Effector CD4-positive, alpha-beta T cell (primary cell): ENCODE results near the gene PLEKHM3.
"Not testable (repeated sequence)": the region's sequence is repeated elsewhere in the genome, so short reads cannot be mapped to it uniquely, and the experiment has no call there.

Source experiments
- DNase-seq: peaks from one replicate; pipeline ENCODE4 v3.0.0-alpha.2; 2020

PLEKHM3 gene

DNA sequence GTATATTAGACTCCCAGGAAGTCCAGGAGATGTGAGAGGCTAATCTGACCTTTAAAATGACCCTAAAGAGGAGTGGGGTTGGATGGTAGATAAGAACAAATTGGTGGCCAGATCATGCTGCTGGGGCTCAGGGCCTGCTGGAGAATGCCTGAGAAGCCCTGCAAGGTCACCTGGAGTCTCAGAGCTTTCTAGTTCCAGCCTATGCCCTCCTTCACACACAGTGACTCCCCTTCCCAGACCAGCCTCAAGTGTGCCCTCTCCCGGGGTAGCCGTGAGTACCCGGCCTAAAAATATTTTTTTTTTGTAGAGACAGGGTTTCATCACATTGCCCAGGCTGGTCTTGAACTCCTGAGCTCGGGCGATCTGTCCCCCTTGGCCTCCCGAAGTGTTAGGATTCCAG is 211.4 kb downstream of the PLEKHM3 start:
- no peak for DNase-seq

DNA sequence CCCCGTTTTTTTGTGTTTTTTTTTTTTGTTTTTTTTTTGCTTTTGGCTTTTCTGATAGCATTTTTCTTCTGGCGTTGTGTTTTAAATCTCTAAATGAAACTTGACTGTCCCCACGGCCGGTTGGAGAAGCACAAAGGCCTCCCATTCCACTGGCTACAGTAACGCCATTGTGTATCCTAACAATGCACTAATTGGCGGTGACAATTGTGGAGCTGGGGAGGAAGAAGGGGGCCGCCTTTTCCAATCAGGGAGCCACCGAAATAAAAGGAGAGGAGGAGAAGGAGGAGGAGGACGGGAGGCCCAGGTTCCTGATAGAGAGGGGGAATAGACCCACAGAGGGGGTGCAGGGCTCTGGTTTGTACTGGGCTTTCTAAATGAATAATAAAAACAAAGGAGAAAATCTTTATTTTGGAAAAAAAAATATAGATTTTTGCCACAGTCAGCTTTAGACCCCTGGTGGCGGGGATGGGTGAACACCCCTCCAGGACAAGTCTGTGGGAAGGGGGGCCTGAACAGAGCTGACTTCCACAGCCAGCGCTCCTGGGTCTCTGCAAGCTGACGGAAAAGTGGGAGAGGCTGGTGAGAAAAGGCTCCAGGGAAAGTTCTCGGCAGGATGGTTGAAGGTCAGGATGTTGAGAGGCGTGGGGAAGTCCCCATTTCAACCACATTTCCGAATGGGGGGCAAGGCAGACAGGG is 212.0 kb downstream of the PLEKHM3 start:
- DNase-seq = no peak

DNA sequence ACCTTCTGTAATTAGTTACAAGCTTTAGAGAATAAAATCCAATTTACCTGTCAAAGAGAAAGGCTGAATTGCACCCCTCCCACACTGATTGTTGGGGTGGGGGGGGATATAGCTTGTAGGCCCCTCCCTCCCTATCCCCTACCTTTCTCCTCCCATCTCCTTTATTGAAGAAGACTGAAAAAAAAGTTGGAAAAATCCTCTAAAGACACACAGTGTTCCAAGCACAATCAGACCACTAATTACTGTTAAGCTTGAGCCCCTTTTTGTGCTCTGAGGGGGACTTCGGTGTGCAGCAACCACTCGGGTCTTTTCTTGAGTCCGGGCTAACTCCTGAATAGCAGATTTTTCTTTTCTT is 212.6 kb downstream of the PLEKHM3 start:
- no peak for DNase-seq

DNA sequence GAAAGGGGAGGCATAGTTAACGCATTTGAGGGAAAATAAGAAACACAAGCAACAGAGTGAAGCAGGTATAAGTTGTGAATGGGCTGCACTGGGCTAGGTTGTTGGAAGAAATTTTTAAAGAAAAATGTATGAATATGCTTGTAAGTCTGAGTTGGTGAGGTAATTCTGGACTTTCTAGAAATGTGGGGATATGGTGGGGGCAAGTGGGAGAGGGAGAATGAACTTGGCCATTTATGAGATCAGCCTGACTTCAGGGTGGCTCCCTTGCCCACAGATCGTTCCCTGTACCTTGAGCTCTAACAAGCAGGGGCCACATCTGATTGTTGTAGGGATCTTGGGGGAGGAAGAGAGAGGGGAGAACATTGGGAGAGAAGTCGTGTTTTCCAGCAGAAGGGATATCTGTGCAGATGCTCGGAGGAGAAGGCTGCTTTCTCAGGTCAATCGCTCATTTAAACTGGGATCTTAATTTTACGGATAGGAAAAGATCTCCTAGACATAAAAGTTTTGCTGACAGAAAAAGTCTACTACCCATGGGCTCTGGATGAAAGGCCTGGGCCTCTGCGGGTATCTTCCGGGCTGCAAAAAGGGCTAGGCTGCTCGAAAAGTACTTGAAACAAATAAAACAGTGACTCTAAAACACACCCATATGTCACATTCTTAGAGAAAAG is 213.1 kb downstream of the PLEKHM3 start:
- no peak for DNase-seq

DNA sequence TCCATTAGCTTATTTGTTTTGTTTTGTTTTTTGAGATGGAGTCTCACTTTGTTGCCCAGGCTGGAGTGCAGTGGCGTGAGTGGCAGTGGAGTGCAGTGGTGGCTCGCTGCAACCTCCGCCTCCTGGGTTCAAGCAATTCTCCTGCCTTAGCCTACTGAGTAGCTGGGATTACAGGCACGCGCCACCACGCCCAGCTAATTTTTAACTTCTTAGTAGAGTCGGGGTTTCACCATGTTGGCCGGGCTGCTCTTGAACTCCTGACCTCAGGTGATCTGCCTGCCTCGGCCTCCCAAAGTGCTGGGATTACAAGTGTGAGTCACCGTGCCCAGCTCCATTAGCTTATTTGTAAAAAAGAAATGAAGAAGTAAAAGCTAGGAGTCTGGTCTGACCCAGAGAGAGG is 213.7 kb downstream of the PLEKHM3 start:
- DNase-seq = not testable (repeated sequence)

DNA sequence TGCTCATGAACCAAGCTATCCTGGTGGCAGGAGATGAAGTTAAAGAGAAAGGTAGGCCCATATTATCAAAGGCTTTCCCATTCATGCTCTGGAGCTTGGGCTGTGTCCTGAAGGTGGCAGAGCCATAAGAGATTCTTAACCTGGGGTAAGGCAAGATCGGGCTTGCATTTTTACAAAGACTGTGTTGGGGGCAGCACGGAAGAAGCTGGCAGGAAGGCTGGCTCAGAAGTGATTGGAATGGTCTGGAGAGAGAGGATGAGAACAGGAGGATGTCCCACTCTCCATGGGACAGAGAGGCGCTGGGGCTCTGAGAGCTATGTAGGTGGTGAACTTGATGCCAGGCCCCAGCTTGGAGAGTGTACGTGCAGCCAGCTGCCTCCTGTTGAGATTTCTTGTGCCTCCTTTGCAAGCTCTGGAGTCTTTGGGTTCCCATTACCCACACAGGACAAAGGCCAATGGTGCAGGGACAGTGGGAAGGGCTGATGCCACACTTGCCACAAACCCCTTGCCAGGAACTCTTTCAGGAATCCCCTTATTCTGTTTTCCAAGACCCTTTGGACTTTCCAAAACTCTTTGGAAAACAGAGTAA is 215.0 kb downstream of the PLEKHM3 start:
- DNase-seq = no peak

DNA sequence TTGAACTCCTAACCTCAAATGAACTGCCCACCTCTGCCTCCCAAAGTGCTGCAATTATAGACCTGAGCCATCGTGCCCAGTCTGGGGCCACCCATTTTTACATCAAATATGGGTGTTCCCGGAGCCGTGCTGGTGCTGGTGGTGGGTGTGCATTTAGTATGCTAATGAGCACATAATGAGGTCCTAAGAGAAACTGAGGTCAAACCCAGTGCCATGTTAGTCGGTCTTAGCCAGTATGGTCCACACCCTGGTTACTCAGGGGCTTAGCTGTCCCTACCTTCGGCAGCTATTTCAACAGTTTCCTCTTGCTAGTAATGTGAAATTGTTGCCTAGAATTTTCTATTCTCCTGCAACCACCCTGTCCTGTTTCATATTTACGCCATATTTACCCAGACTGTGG is 217.2 kb downstream of the PLEKHM3 start:
- no peak for DNase-seq

DNA sequence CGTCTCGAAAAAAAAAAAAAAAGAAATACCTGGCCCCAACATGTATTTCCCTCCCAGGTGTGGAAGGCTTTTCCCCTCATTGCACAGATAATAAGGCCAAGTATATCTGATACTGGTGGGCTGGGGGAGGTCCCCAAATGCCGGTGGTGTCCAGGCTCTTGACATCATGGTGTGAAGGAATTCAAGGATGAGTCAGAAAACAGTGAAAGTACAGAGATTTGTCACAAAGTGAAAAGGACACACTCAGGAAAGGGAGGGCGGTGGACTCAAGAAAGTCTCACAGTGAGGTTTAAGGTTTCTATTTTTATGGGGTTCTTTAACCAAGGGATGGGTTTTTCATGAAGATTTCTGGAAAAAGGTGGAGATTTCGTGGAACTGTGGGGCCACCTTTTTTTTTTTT is 217.8 kb downstream of the PLEKHM3 start:
- no peak for DNase-seq

DNA sequence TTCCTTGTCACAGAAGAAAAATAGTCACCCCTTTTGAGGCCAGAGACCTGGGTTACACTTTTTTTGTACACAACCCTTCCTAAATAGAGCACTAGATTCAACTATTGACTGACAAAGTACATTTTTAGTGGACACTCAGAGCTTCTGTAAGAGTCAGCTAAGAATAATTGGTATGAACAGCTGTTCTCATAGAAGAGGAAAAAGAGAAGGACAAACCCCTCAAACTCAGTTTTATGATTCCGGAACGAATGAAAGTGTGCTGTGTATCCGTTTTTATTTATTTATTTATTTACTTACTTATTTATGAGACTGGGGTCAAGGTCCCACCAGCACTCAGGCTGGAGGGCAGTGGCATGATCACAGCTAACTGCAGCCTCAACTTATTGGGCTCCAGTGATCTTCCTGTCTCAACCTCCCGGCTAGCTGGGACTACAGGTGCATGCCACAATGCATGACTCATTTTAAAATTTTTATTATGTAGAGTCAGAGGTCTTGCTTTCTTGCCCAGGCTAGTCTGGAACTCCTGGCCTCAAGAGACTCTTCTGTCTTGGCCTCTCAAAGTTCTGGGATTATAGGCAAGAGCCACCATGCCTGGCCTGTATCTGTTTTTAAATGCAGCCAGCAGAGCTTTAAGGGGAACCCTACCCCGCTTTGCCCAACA is 219.6 kb downstream of the PLEKHM3 start:
- no peak for DNase-seq

DNA sequence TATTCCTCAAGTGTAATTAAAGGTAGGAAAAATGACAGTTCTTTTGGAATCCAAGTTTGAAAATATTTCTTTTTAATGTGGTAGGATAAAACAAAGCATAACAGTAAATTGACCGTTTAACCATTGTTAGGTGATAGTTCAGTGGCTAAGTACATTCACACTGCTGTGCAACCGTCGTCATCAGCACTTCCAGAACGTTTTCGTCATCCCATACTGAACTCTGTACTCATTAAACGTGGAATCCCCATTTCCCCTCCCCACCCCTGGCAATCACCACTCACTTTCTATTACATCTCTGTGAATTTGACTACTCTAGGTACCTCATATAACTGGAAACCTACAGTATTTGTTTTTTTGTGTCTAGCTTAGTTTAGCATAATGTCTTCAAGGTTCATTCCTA is 222.7 kb downstream of the PLEKHM3 start:
- no peak for DNase-seq

DNA sequence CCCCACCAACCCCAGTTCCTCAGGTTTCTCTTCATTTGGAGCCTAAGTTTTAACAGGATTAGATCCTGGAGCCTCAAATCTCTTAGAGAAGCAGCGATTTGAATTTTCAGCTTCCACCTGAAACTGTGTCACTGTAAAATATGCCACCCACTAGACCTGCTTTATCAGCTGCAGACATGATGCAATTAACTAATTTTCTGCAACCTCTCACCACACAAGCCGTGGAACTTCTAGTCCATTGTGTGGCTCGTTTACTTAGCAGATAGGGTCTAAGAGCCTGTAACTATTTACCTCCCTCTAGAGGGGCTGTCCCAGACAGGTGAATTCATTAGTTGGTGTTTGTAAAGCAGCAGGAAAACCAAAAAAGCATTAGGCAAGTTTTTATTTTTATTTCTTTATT is 224.1 kb downstream of the PLEKHM3 start:
- no peak for DNase-seq

DNA sequence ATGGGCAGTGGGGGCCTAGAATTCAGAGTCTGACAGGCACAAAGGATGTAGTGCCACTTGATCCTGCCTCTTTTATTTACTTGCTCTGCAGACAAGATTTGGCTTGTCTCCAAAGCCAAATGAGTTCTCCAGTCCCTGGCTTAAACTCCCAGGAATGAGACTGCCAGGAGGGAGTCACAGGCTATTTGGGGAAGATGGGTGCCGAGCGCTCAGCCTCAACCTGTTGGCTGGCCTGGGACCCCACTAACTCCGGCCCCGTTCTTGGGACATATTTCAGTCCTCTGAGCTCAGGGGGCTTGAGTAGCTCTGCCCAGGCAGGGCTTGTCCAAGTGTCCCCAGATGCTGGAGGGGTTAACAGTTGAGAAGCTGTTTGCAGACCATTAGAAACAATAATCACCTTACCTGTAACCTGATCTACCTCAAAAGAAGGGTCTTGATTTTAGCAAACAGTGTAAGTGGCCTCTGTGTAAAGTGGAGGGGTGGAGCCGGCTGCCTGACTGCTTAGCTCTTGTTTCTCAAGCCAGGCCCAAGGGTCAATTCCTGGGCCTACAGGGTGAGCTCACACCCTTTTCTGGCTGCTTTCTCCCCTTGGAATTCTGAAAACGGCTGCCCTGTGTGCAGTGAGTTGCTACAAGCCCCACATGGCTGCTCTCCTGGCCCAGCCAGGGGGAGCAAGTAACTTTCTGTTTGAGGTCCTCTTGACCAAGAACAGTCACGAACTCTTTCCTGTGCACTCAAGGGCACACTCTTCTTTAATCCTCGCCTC is 228.6 kb downstream of the PLEKHM3 start:
- no peak for DNase-seq

DNA sequence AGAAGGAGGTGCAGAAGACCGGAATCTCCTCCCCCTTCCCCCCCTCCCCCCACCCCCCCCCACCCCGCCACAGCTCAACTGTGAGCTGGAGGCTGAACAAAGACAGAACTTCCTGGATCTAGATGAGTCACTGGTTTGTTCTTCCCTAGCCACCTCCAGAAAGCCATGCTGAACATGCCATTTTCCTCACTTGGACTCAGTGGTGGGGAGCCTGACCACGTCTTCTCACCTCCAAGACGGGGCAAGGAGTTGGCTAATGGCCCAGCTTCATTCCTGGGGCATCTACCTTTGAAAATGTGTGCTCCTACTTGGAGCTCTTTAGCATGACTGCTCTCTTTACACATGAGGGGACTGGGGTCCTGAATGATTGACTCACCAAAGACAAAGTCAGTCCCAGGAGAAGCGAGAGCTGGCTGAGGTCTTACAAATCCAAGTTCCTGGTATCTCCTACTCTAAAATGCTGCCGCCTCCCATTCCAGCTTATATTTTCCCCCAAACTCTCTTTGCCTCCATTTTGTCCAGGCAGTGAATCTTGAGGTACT is 233.0 kb downstream of the PLEKHM3 start:
- no peak for DNase-seq

DNA sequence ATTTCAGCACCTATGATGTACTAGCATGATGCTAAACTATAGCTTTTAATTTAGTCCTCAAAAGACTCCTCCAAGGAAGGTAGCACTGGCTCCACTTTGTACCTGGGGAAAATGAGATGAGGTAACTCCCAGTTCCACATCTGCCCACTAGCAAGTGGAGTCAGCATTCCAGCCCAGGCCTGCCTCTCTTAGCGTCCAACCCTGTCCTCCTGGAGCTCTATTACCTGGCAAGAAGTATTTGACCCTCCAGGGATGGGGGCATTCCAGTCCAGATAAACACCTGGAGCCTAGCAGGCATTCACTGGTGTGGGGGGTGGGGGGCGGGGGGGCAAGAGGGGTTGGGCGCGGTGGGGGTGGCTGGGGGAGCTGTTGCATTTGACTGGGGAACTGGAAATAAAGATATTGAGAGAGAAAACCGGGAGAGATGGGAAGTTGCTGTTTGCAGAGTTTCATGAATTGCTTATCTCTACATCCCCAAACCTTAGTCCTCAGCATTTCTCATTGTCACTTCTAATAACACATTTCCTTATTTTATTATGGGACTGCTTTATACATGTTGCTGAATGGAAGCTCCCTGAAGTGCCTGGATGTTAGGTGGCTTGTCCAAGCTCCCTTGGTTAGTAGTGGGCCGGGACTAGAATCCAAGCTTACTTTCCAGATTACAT is 233.6 kb downstream of the PLEKHM3 start:
- DNase-seq = no peak

DNA sequence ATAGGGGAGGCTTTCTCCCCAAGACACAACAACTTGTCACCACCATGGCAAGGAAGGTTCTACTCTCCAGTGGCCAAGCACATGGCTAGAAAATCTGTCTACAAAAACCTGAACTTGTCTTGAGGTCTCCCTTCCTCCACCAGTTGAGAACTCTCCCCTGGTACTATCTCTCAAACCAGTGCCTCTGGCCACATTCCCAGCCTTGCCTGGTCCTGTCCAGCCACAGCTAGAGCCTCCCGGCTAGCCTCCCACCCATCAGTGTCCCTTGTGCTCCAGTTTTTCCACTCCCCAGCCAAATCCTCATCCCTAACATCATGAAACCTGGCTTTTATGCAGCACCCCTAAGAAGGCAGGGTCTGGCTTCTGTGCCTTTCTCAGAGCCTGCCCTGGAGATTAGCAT is 234.4 kb downstream of the PLEKHM3 start:
- no peak for DNase-seq

DNA sequence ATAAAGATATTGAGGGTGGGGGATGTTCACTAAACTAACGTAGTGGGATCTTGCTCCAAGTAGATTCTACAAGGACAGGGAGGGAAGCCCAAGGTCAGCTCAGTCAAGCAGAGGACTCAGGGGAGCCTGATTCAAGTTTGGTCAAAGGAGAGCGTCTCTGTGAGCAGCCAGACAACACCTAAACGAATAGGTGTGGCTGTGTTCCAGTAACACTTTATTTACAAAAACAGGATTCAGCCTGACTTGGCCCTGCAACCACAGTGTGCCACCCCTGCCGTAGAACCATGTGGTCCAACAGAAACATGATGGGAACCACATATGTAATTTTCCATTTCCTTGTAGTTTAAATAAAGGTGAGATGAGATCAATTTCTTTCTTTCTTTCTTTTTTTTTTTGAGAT is 237.5 kb downstream of the PLEKHM3 start:
- DNase-seq = no peak

DNA sequence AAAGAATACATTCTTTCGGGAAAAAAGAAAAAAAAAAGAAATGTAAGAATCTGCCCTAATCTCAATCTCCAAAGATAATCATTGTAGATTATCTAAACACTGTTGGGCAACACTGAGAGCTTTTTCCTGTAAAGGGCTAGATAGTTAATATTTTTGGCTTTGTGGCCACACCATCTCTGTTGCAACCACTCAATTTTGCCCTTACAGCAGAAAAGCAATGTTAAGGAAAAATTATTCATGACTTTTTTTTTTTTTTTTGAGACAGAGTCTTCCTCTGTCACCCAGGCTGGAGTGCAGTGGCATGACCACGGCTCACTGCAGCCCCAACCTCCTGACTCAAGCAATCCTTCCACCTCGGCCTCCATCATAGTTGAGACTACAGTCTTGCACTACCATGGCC is 238.3 kb downstream of the PLEKHM3 start:
- DNase-seq = no peak

DNA sequence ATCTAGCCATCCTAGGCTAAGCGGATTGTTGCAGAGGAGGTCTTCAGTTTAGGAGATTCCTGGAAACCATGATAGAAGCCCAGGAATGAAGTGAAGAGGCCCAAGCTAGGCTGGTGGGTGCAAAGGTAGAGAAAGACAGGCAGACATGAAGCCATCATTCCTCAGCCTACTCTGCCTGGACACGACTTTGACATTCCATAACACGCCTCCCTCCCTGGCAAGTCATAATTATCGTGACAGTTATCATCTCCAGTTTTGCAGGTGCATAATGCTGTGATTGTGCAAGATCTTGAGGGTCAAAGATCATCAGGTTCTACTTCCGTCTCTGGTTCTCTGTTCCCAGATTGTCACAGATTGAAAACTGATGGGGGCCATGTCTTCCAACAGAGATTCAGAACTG is 240.4 kb downstream of the PLEKHM3 start:
- DNase-seq = no peak

DNA sequence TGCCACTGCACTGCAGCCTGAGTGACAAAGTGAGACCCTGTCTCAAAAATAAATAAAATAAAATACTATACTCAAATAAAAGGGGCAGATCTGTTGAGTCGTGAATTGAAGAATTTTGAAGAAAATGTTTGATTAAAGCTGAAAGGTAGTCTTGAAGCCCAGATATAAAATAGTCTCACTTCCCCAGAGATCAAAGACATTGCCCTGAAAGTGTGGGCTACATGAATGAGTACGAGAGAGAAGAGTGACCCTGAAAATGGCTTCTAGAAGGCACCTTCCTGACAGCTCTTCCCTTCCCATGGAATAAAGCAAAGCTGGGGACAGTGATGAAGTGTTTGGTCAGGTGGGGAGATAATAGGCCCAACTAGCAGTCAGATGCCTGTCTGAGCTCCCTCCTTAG is 241.8 kb downstream of the PLEKHM3 start:
- no peak for DNase-seq

DNA sequence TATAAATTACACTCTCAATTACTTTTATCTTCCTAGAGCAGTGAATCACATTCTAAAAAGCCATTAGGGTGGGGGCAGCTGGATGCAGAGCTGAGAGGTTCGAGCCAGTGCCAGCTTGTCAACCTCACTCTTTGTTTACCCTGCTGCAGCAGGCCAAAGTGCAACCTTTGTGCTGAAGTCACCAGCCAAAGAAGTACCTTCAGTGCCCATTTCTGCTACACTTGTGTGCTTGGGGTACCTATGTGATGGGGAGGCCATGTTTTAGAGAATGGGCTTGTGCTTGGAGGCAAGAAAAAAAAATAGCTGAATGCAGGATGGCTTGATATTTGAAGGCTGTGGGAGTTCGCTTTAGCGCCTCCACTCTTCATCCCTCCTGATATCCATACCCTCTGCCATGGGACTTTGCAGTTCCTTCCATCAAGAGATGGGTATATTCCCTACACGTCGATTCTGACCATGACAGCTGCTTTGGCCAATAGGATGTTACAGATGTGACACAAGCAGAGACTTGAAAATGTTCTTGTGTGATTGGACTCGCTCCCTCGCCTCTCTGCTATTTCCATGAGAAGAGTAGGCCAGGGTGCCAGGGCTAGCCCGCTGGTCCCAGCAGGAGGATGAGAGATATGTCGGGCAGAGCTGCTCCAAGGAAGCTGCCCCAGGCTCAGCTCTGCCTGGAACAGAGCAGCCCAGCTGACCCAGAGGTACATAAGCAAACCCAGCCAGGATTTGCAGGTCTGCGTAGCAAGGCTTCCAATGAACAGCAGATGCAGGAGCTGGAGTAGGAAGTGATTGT is 242.9 kb downstream of the PLEKHM3 start:
- DNase-seq = no peak

DNA sequence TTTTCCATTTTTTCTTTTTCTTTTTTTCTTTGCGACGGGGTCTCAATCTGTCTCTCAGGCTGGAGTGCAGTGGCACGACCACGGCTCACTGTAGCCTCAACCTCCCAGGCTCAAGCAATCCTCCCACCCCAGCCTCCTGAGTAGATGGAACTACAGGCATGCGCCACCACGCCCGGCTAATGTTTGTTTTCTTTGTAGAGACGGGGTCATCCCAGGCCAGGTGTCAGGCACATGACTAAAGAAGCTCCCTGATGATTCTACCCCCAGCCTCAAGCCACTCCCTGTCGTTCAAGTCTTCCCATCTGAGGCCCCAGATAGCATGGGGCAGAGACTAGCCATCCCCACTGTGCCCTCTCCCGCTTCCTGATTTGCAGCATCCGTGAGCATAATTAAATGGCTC is 245.8 kb downstream of the PLEKHM3 start:
- no peak for DNase-seq
